ENCODE results near the gene MSANTD2.

GRCh38 chr11:124758355-124759265 lies 41.6 kb downstream of the MSANTD2 start:
- TF ChIP-seq, protein P1, sequence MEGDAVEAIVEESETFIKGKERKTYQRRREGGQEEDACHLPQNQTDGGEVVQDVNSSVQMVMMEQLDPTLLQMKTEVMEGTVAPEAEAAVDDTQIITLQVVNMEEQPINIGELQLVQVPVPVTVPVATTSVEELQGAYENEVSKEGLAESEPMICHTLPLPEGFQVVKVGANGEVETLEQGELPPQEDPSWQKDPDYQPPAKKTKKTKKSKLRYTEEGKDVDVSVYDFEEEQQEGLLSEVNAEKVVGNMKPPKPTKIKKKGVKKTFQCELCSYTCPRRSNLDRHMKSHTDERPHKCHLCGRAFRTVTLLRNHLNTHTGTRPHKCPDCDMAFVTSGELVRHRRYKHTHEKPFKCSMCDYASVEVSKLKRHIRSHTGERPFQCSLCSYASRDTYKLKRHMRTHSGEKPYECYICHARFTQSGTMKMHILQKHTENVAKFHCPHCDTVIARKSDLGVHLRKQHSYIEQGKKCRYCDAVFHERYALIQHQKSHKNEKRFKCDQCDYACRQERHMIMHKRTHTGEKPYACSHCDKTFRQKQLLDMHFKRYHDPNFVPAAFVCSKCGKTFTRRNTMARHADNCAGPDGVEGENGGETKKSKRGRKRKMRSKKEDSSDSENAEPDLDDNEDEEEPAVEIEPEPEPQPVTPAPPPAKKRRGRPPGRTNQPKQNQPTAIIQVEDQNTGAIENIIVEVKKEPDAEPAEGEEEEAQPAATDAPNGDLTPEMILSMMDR (IDR thresholded peaks at IDR 0.05) = peak; percentile 48 to 56 (median 51)
- no peak for TF ChIP-seq POLR2A (IDR thresholded peaks at IDR 0.05)

All from right lobe of liver (tissue), 4 donors.